Anterior cingulate cortex (tissue), 58 donors: ENCODE results near the gene RASGRP3.
"Not testable (repeated sequence)": the region's sequence is repeated elsewhere in the genome, so short reads cannot be mapped to it uniquely, and the experiment has no call there.

Source experiments
- DNase-seq, 58 donors: peaks; one replicate each; lab custom pipeline; 2025; lab: John Stamatoyannopoulos, UW

RASGRP3 gene

DNA sequence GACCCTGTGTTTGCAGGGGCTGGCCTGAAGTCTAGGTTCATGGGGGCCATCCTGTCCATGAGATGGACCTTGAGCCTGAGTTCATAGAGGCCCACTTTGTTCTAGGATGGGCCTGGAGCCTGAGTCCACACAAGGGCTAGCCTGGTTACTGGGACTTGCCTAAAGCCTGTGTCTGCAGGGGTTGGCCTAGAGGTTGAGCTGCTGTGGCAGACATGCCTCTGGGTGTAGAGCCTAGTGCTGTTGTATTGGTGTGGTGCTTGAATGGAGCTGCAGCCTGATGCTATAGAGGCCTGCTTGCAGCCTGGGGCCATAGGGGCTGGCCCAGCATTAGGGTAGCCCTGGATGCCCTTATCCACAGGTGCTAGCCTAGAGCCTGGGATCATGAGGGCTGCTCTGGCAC, 23.9 kb upstream of the RASGRP3 start:
- DNase-seq, result no peak

DNA sequence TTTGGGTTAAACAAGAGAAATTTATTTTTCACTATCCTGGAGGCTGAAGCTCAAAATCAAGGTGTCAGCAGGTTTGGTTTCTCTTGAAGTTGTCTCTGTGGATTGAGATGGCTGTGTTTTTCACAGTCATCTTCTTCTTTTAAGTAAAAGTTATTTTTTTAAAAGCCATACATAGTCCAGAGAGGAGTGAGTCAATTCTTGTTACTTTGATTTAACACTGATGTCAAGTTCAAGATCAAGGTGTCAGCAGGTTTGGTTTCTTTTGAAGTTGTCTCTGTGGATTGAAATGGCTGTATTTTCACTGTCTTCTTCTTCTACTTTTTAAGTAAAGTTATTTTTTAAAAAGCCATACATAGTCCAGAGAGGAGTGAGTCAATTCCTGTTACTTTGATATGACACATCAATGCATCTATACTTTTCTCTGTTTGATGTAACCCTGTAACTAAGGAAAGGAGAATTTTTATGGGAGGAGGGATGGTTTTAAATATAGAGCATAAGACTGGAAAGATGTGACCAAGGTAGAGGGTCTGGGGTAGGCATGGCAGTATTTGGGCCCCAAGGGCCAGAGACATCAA, 22.5 kb upstream of the RASGRP3 start:
- no peak for DNase-seq

DNA sequence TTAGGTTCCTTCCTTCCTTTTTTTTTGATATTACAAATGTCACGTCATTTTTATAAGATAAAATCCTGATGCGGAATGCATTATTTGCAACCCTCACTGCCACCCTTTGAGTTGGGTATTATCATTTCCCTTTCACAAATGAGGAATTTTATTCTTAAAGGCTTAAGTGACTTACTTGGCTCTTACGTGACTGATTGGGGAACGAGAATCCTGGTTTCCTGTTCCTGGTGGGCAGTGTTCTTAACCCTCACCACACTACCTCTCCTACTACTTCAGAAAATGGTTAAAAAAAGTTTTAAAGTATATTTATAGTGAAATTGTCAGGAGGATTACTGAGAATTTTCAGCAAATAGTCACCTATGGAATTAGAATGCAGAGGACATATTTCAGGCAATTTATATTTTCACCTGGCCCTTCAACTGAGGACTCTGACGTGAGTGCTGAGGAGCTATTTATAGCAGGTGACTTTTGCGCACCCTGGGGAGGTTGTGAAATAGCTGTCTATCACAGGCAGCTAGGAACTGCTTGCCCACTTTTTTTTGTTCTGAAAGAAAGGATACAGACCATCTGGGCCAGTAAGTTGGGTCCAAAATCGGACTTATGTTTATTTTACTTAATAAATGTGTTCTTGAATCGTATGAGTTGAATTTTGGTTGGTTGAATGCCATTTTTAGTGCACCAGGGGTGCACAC, 18.7 kb upstream of the RASGRP3 start:
- no peak for DNase-seq

DNA sequence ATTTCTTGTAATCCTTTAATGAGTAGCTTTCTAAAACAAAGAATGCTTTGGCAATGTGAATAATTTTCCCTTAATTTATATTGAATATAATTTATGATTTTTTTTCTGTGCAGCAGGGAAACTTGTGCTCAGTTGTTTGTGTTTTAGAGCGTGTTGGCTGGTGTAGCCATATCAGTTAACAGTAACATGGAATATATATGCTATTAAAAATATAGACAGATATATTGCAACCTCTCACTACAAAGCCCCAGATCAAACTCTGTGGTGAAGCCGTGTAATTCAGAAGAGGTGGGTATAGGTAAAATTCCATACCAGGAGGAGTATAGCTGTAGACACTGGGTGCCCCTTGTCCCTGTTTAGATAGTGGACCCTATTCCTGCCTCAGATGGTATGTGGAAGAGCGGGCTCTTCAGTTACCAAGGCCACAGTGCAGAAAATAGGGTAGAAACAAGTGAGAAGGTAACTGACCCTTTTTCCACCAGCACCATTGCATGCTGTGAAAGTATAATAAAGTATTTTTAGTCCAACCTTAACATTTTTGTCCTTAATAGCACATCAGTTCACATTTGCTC, 18.1 kb upstream of the RASGRP3 start:
- DNase-seq, result no peak

DNA sequence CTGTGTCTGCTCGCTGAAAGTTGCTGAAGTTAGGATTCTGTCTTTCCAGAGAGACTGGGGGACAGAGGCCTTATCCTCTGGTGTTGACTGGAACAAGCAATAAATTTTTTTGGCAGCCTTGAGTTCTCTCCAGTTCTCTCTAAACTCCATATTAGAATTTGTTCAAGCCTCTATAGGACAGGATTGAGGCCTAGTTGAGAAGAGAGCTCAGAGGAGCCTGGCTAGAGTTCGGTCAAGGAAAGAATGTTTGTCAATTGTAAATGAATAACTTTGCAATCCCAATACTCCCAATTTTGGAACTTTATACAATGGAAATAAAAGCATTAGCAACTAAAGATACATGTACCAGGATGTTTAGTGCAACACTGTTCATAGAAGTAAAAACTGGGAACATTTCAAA, 16.7 kb upstream of the RASGRP3 start:
- no peak for DNase-seq

DNA sequence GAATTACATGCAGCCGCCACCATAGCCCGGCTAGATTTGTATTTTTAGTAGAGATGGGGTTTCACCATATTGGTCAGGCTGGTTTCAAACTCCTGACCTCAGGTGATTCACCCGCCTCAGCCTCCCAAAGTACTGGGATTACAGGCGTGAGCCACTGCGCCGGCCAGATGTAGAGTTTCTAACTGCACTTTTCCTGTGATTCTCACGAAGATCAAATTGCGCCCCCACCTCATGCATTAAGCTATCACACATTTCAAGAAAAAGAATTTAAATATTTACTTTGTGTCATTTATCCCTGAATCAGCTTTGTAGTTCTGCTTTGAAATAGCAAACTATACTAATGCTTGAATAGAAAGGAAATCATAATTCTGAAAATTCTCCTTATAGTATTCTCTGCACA, 13.9 kb upstream of the RASGRP3 start:
- not testable (repeated sequence) for DNase-seq

DNA sequence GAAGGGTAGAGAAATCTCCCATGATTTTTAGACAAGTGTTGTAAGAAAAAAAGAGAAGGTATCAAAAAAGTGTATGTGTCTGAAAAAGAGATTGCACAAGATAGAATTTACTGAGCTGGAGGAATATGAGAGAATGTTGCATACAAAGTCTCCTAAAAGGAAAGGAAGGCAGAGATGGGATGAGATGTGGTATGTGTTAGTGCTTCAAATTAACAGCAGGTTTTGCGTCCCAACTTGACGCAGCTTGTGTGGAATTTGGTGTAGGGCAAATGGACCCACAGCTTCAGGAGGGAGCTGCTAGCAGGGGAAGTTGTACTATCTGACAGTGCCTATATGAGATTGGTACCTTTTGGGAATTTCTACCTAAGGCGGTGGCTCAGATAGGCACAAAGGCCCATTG, 9.0 kb upstream of the RASGRP3 start:
- no peak for DNase-seq

DNA sequence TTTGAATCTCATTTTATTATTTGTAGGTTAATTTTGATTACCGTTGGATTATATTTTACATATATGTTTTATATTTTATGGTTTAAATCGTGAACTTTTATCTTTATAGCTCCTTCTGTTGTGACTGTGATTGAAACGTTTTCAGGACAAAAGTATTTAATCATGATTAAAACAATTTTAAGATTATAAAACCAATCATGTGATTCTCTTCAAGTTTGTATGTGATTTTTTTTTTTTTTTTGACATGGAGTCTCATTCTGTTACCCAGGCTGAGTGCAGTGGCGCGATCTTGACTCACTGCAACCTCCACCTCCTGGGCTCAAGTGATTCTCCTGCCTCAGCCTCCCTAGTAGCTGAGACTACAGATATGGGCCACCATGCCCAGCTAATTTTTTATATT, 7.2 kb upstream of the RASGRP3 start:
- no peak for DNase-seq

DNA sequence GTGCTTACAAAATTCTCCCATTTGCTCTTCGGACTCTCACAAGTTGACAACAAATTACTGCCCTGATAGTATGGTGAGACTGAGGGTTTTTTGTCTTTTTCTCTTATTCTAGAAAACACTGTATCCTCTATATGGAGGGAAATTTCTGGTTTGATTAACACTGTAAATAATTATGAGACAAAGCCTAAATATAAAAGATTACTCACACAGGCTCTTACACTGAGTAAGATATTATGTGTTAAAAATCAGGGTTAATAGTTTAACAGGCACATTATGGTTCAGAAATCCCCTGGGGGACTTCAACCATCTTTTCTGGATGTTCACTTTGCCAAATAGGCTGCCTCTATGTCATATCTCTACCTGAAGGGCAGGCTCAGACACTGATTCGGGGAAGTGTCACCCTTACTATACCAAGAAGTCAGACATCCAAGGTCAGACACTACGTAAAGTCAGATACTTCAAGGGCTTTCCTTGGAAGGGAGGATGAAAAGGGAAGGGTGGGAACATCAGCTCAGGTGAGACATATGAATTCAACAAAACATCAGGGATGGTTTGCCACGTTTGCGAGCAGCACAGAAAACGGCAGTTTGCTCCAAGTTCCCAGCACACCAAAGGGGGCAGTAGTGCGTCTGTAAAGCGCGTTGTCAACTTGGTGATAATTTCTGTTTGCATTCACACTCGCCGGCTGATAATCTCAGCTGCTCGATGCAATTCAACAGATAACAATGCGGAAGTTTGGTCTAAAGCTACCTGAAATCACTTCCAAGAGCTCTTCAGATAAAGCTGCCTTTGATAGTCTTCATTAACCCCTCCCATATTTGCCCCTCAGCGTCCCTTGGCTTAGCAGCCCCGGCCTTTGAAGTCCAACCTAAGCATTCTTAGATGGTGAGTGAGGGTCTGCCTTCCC, 972 bp upstream of the RASGRP3 start:
- peak in 52 of 58 donors; percentile 19 to 83 (median 63) for DNase-seq

DNA sequence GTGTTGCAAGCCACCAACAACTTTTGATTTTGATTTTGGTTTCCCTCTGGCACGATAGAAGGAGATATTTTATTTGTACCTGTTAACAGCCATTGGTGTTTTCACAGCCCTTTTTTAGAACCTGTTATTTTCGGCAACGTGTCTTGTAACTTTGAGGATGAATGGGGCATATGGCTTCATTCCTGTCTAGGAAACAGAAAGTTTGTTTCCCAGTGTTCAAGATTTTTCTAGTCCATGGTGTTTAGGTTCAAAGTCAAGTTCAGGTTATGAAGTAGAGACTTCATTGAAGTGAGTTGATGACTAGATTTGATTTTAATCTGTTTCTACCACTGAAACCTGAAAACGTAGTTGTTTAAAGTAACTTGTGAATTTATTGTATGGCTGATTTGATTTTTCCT, 343 bp downstream of the RASGRP3 start:
- no peak for DNase-seq

DNA sequence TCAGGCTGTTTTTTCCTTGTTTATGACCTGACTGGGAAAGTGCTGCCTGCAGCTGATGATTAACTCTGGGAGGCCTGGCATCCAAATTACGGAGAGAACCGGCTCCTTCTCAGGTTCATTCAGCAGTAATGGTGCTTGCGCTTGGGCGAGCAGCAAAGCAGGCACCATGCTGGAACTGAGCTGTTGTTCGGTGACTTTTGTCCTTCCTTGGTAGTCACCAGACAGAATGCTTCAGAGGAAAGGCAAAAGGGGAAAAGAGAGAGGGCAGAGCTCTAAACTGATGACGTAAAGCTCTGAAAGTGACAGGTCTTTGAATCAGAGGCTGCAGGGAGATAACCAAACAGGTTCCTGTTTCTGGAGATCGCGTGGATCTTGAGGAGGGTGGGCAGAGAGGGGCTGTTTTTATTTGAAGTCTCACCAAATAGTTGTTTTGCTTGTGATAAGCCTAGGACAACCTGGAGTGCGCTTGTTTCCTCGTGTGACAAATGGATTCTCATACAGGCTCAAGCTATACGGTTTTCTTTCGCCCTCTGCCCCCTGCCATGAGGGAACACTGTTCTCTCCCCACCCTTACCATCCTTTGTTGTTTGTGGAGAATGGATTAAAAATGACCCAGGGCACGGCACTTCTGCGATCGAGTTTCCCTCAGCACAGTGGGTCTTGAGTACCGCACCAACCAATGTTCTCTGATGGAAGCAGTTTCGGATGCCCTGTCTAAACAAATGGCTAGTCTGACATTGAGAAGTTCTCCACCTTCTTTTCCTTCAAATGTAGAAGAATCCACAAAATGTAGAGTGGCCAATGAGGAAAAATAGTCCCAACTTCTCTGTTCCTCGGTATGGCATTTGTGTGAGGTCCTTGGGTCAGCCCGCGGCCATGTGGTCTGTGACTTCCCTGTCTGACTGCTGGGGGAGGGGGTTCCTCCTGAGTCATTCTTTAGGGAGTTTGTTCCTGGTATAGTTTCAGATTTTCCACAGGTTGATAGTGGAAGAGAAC, 1.3 kb downstream of the RASGRP3 start:
- DNase-seq, result peak in 22 of 58 donors; percentile 4 to 54 (median 20)

DNA sequence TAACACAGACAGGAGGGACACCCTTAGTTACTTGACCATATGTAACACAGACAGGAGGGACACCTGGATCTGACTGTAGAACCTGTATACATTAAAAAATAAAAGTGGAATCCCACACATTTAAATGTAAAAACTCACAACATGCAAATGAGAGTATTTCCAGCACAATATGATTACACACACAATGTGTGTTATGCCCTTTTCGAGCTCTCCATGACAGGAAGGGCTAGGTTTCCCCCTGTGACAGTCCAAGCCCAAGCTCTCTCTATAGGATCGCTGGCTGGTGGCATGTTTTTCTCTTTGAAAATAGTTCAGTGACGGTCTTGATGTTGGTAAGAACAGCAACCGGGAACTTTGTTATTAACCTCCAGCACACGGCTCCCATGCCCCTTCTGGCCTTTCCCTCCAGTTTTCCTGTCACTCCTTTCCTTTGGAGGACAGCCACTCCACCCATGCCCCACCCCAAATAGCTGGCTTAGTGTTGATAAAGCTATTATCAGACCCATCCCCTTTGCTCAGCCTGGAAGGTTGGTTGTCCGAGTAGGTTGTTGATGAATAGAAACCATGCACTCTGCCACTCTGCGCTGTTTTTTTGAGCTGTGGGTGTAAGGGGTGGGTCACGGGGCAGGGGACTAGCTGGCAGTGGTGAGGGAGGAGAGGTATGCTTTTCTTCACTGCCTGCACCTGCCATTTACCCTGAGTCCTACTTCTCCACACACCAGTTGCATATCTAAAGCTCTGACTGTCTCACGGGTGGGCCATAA, 2.7 kb downstream of the RASGRP3 start:
- DNase-seq, result no peak

DNA sequence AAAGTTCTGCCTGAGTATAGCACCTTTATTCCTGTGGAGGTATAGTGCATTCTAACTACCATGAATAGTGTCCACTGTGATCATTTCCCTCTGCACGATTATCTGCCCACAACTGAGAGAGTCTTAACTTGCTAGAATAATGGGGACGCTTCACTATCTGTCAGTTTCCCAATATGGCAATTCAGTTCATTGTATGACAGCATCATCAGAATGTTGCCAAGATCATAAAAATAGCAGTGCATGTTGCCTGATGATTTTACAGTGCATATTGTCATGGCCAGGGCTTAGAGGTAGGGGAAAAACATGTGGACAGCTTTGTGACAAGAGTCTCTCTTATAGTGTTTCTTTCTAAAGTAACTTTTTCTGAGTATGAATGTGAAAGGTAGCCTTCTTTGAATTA, 6.1 kb downstream of the RASGRP3 start:
- DNase-seq, result no peak

DNA sequence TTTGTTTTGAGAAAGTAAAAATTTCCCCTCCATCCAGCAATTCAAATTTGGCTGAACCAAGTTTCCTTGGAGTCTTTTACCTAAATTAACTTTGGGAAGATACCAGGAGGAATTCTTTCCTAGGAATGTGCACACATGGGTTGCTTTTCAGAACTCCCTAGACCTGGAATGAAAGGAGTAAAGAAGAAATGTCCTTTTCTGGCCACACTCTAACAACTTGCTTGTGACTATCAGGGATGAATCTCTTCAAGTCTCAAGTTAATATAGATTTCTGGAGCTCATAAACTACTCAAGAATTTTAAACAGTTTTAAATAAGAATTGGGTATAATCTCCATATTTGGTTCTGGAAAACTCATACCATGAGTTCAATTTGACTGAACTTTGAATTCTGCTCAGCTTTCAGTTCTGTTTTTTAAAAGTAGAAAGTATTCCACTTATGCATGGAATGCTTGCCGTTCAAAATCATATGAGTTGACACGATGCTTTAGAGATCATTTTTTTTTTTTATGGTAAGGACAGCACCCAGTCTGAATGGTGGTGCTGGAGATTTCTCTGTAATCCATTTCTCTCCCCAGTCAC, 7.7 kb downstream of the RASGRP3 start:
- no peak for DNase-seq

DNA sequence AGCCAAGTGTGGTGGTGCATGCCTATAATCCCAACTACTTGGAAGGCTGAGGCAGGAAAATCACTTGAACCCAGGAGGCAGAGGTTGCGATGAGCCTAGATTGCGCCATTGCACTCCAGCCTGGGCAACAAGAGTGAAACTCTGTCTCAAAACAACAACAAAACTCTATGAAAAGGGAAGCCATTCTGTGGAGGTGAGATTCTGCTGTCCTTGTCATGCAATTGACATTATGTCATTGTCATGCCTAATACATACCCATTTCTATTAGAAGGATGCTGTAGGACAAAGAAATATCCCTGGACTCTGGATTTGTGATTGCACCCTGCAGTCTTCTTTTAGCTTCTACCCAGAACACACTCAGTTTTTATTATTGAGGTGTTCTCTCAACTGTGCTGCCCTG, 8.6 kb downstream of the RASGRP3 start:
- DNase-seq, result no peak

DNA sequence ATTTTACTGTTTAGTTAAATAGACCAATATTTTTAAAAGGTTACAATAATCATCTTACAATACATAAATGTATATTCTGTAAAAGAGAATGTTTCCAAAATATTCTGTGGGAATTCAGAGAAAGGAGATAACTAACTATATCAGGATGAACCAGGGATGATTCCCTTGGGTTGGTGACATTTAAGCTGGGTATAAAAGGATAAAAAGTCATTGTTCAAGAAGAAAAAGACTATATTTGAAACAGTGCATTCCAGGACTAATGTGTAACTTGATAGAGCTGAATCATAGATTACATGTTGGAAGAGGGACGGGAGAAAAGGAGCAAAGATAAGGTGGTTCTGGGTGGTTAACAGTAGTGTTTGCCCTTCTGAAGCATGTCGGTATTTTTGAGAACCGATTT, 10.1 kb downstream of the RASGRP3 start:
- no peak for DNase-seq

DNA sequence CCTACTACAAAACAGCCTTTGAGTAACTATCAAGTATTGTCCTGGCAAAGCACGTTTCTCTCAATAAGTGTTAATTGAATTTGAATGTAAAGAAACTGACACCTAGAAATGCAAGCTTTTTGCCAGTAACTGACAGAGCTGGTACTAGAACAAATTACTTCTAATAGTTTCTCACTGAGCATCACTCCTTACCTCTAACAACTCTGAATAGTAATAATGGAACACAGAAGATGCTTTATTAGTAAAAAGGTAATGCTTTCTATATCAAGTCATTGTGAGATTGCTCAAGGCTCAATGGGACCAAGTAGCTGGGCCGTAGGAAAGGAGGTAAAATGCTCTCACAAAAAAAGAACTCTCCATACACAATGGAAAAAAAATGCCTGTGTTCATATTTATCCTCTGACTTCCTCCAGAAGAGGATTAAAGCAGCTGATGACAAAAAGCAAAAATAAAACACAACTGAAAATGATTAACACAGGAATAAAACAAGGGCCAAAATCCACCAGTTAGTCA, 11.8 kb downstream of the RASGRP3 start:
- no peak for DNase-seq

DNA sequence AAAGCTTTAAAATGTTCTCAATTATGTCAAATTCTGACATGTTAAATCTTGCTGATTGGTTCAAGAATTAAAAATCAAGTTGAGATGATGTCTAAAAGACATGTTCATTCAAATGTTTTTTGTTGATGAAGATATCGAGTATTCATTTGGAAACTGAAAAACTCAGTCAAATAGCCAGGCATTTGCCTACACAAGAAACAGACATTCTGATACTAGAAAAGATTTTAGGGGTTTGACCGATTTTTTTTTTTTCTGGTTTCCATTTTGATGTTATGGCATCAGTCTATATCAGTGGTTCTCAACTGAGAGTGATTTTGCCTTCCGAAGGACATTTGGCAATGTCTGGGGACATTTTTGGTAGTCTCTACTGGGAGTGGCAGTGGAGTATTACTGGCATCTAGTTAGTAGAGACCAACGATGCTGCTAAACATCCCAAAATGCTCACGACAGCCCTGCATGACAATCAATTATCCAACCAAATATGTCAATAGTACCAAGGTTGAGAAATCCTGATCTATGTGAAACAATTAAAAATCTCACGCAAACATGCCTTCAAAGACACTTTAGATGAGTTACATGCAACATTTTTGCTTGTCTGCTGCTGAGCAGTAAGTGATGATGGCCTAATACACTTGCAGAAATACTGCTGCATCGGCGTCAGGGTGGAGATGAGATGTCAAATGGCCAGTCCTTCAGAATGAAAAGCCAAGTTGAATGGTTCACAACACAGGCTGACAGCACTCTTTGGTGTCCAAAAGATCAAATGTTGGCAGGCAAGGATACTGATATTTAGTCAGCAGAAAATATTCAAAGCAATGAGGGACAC, 12.5 kb downstream of the RASGRP3 start:
- DNase-seq, result no peak
